Heart left ventricle (tissue), 13 donors: ENCODE measurements around the gene HS3ST3A1.

Source experiments
- CTCF ChIP-seq, 12 donors: fragments of 200-600 bp; sonication (generic) in 4 of 12; IDR thresholded peaks; one replicate each; pipeline versions ENCODE4 v1.5.0 to v1.8.0; 2018 to 2022; ENCODE audit warnings: antibody characterized with exemption in 12 of 12, mild to moderate bottlenecking in 5 of 12
- POLR2A ChIP-seq, 2 donors: fragments of 450-650 bp; IDR thresholded peaks; one replicate each; pipeline ENCODE4 v1.6.1; 2017; ENCODE audit warnings: antibody characterized with exemption in 2 of 2, mild to moderate bottlenecking in 2 of 2, moderate library complexity in 2 of 2
- donor health status: ischemic (EF 13 %, LVEDD 7.1; RV severe dilation, severe dysfunction).
- donor health status: DM: no; HTN: yes; CAD: no.
- donor health status: DM: no; HTN: no; CAD: no.
- donor health status: ischemic (EF 25% LVEDD 6.9; RV normal size, moderate dysfunction).
- donor health status: ischemic (EF 25% LVEDD 5.7; RV mildly dilated, moderate dysfunction).
- donor health status: ischemic (EF 35%, LVEDD 5.7; RV mildly dilated, moderate dysfunction).
- donor health status: nonischemic (EF 11% LVEDD 7.7; RV severe dilation, severe dysfunction).
- donor health status: DM: yes; HTN: yes; CAD: no.
- donor health status: PGD.
- donor health status: ischemic (EF 29% LVEDD 5.4; RV normal size, mild dysfunction).
- donor health status: nonischemic (EF 23%, LVEDD 6.1; RV moderate dilation, normal function).

GRCh38 chr17:13626703-13627102 lies 25.0 kb upstream of the HS3ST3A1 start:
- TF ChIP-seq CTCF (IDR thresholded peaks at IDR 0.05), result no peak
- TF ChIP-seq POLR2A (IDR thresholded peaks at IDR 0.05), result no peak
